ENCODE results near the gene C9orf85. TPM values are rescaled to one million over a fixed set of nuclear protein-coding genes. Genes with fewer than 3 reads are reported as not detected.

Gene C9orf85
- total and polyA plus RNA-seq, 2 donors (not counting 1 experiment from before 2014, with no cell fraction given) = 4.3 to 9.6 TPM

GRCh38 chr9:71891557-71892189, 19.8 kb upstream of the C9orf85 start:
- POLR2A ChIA-PET = interaction anchor here (0.7 to 0.8 kb wide), 2 partner anchors 19 to 20 kb away, joined by 3 to 10 read pairs; partner anchors contain the start of genes ABHD17B and C9orf85
- Histone ChIP-seq H3K27me3 (replicated peaks in 1 of 4; ENCODE audit: control extremely low read depth in 1 of 4, control insufficient read depth in 3 of 4, insufficient read depth in 4 of 4, low read length in 3 of 4) (no peaks in the 10 kb centered on the region), H3K4me2 (replicated peaks; ENCODE audit: low read depth, low read length, poor library complexity, severe bottlenecking) (peak overlapping the region; percentile 50), H3K9ac (ENCODE audit: low read length) (peak overlapping the region; percentile 16), H3K79me2 (ENCODE audit: control insufficient read depth, insufficient read depth, low read length) (peaks cover 99% of the 10 kb centered on the region), H3K4me3 (ENCODE audit: control extremely low read depth in 1 of 5, extremely low read depth in 1 of 5, insufficient read depth in 1 of 5, low read depth in 2 of 5, low read length in 4 of 5) (peak overlapping the region in 2 of 5 experiments; percentile 2 to 5), H3K36me3 (replicated peaks in 1 of 2; ENCODE audit: control extremely low read depth in 1 of 2, control insufficient read depth in 1 of 2, extremely low read depth in 1 of 2, insufficient read depth in 2 of 2, low read length in 1 of 2) (no peaks in the 10 kb centered on the region), H4K20me1 (ENCODE audit: control insufficient read depth, insufficient read depth, low read length, poor library complexity, severe bottlenecking) (peaks cover 2% of the 10 kb centered on the region), H3K4me1 (ENCODE audit: control insufficient read depth in 2 of 2, insufficient read depth in 2 of 2, low read length in 2 of 2) (peaks cover 31 to 58% of the 10 kb centered on the region in 2 donors), H2AFZ (ENCODE audit: insufficient read depth, low read depth, low read length, poor library complexity, severe bottlenecking) (peak overlapping the region; percentile 37), H3K27ac (ENCODE audit: low read length in 2 of 2) (peak overlapping the region; percentile 31 to 71), H3K9me3 (ENCODE audit: control extremely low read depth in 1 of 3, control insufficient read depth in 2 of 3, insufficient read depth in 1 of 3, low read length in 2 of 3) (no peaks in the 10 kb centered on the region)
- ATAC-seq (ENCODE audit: low read depth) (peak; percentile 49), DNase-seq (peak; percentile 28)
- H3K9me3 Mint-ChIP-seq (ENCODE audit: insufficient read depth) = no peaks in the 10 kb centered on the region
- WGBS (ENCODE audit: insufficient coverage) = no CpG with 5 or more reads among the region's 4 CpGs
- H3K4me1 Mint-ChIP-seq = peaks cover 68% of the 10 kb centered on the region
- H3K27me3 Mint-ChIP-seq = no peaks in the 10 kb centered on the region
- peak overlapping the region; percentile 1 for H3K27ac Mint-ChIP-seq
- CTCF ChIA-PET = interaction anchor here (1.6 kb wide), 1 partner anchor 85 kb away, joined by 4 read pairs; no protein-coding TSS in a partner anchor
- intact Hi-C loops (cut with micrococcal nuclease) = no loop called here
- TF ChIP-seq CTCF (IDR thresholded peaks at IDR 0.05) (no peak), EZH2 (IDR thresholded peaks at IDR 0.05; ENCODE audit: borderline replicate concordance, insufficient read depth, low read depth, low read length, poor library complexity, severe bottlenecking) (no peak)
- H3K4me3 Mint-ChIP-seq = peak overlapping the region; percentile 1

GRCh38 chr9:71895117-71895516, 16.3 kb upstream of the C9orf85 start:
- ATAC-seq (ENCODE audit: low read depth) (no peak), DNase-seq (no peak)
- Mint-ChIP-seq H3K4me1 (peaks cover 76% of the 10 kb centered on the region), H3K27ac (peak overlapping the region; percentile 46), H3K27me3 (no peaks in the 10 kb centered on the region), H3K4me3 (no peak overlapping the region), H3K9me3 (ENCODE audit: insufficient read depth) (no peaks in the 10 kb centered on the region)
- TF ChIP-seq CTCF (IDR thresholded peaks at IDR 0.05) = no peak
- no peak for TF ChIP-seq EZH2 (IDR thresholded peaks at IDR 0.05; ENCODE audit: borderline replicate concordance, insufficient read depth, low read depth, low read length, poor library complexity, severe bottlenecking)
- H2AFZ ChIP-seq (ENCODE audit: insufficient read depth, low read depth, low read length, poor library complexity, severe bottlenecking) = no peak overlapping the region
- H3K4me3 ChIP-seq (ENCODE audit: control extremely low read depth in 1 of 5, extremely low read depth in 1 of 5, insufficient read depth in 1 of 5, low read depth in 2 of 5, low read length in 4 of 5) = no peak overlapping the region
- intact Hi-C loops (cut with micrococcal nuclease) = loop anchor here (5.0 kb wide), 1 partner anchor 33 kb away; no protein-coding TSS in a partner anchor
- POLR2A ChIA-PET = no interaction called here
- peak overlapping the region; percentile 28 for H3K4me2 ChIP-seq (replicated peaks; ENCODE audit: low read depth, low read length, poor library complexity, severe bottlenecking)
- H3K36me3 ChIP-seq (replicated peaks in 1 of 2; ENCODE audit: control extremely low read depth in 1 of 2, control insufficient read depth in 1 of 2, extremely low read depth in 1 of 2, insufficient read depth in 2 of 2, low read length in 1 of 2) = no peaks in the 10 kb centered on the region
- H4K20me1 ChIP-seq (ENCODE audit: control insufficient read depth, insufficient read depth, low read length, poor library complexity, severe bottlenecking) = peaks cover 7% of the 10 kb centered on the region
- peaks cover 59 to 73% of the 10 kb centered on the region in 2 donors for H3K4me1 ChIP-seq (ENCODE audit: control insufficient read depth in 2 of 2, insufficient read depth in 2 of 2, low read length in 2 of 2)
- peaks cover 100% of the 10 kb centered on the region for H3K79me2 ChIP-seq (ENCODE audit: control insufficient read depth, insufficient read depth, low read length)
- H3K9ac ChIP-seq (ENCODE audit: low read length) = no peak overlapping the region
- H3K27ac ChIP-seq (ENCODE audit: low read length in 2 of 2) = peak overlapping the region in 1 of 2 donors; percentile 5
- CTCF ChIA-PET = interaction anchor here (1.5 kb wide), 1 partner anchor 112 kb away, joined by 4 read pairs; no protein-coding TSS in a partner anchor
- H3K27me3 ChIP-seq (replicated peaks in 1 of 4; ENCODE audit: control extremely low read depth in 1 of 4, control insufficient read depth in 3 of 4, insufficient read depth in 4 of 4, low read length in 3 of 4) = no peaks in the 10 kb centered on the region
- H3K9me3 ChIP-seq (ENCODE audit: control extremely low read depth in 1 of 3, control insufficient read depth in 2 of 3, insufficient read depth in 1 of 3, low read length in 2 of 3) = no peaks in the 10 kb centered on the region
